ENCODE measurements around the gene NCOA1. TPM values are rescaled to one million over a fixed set of nuclear protein-coding genes. Genes with fewer than 3 reads are reported as not detected.

Gene NCOA1
- total and polyA plus RNA-seq, 12 donors = 8.6 to 36.7 (median 32.0) TPM

DNA sequence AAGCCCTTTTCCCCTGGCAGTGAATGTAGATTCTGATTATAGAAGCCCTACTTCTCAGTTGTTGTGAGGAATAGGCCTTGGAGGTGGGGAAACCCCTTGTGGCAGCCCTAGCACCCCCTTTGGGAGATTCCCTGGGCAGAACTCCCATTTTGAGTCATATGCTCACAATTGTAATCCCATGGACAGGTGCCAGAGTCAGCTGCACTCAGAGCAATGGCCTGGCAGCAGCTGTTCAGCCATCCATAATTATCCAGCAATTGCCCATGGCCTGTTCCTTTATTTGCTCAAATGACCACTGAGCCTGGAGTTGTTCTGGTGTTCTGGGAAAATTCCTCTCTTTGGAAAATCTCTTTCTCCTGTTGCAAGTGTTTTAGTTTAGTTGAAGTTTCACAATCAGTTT, 230.4 kb downstream of the NCOA1 start:
- H3K4me3 ChIP-seq = no peak overlapping the region
- H3K36me3 ChIP-seq = peaks cover 0 to 39% (median 8%) of the 10 kb centered on the region in 9 donors
- ATAC-seq (peak; percentile 89 to 99 (median 96)), DNase-seq (peak; percentile 52 to 90)
- TF ChIP-seq, protein P1, sequence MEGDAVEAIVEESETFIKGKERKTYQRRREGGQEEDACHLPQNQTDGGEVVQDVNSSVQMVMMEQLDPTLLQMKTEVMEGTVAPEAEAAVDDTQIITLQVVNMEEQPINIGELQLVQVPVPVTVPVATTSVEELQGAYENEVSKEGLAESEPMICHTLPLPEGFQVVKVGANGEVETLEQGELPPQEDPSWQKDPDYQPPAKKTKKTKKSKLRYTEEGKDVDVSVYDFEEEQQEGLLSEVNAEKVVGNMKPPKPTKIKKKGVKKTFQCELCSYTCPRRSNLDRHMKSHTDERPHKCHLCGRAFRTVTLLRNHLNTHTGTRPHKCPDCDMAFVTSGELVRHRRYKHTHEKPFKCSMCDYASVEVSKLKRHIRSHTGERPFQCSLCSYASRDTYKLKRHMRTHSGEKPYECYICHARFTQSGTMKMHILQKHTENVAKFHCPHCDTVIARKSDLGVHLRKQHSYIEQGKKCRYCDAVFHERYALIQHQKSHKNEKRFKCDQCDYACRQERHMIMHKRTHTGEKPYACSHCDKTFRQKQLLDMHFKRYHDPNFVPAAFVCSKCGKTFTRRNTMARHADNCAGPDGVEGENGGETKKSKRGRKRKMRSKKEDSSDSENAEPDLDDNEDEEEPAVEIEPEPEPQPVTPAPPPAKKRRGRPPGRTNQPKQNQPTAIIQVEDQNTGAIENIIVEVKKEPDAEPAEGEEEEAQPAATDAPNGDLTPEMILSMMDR (IDR thresholded peaks at IDR 0.05) = peak in 1 of 9 donors; percentile 5
- H3K4me1 ChIP-seq = peaks cover 0 to 33% (median 23%) of the 10 kb centered on the region in 9 donors
- intact Hi-C loops (cut with DNase I) = loop anchor here in 3 of 10 donors (10.0 kb wide), 2 partner anchors 297 to 307 kb away; no protein-coding TSS in a partner anchor
- H3K9me3 ChIP-seq = no peaks in the 10 kb centered on the region
- no peaks in the 10 kb centered on the region for H3K27me3 ChIP-seq
- peak overlapping the region in 8 of 10 donors; percentile 0 to 57 (median 34) for H3K27ac ChIP-seq

DNA sequence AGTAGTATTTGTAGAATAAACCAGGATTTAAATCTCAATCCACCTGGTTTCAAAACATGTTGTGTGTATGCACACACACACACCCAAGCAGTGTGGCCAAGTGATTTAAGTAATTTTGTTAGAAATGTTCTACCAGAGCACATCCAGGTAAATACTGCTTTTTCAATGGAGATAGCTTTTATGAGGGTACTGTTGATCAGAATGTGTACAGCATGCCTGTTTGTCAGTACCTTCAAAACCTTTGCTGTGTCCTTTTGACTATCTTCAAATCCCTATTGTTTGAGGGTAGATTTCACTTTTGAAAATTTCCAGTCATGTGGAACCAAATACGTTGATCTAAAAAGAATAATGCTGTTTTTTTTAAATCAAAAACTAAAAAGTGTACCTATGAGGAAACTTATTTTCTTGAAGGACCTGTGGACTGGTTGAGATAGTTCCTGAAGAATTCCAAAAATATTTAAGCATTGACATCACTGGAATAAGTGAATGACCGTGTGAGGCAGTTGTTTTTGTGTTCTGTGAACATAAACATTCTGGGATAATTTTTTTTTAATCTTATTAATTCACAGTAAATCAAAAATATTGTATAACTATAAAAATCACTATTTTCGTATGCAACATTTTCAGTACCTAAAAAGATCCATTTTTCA, 231.2 kb downstream of the NCOA1 start:
- no peaks in the 10 kb centered on the region for H3K27me3 ChIP-seq
- no peaks in the 10 kb centered on the region for H3K9me3 ChIP-seq
- TF ChIP-seq, protein P1 (IDR thresholded peaks at IDR 0.05) = no peak
- peak overlapping the region in 7 of 10 donors; percentile 24 to 57 (median 36) for H3K27ac ChIP-seq
- DNase-seq (no peak), ATAC-seq (no peak)
- H3K36me3 ChIP-seq = peaks cover 0 to 39% (median 8%) of the 10 kb centered on the region in 9 donors
- H3K4me1 ChIP-seq = peaks cover 0 to 33% (median 23%) of the 10 kb centered on the region in 9 donors
- intact Hi-C loops (cut with DNase I) = loop anchor here in 3 of 10 donors (10.0 kb wide), 2 partner anchors 297 to 307 kb away; no protein-coding TSS in a partner anchor
- 88% methylated on average over 3 of the region's 3 CpGs for WGBS, 2 donors
- H3K4me3 ChIP-seq = no peak overlapping the region

- no peak overlapping the region for H3K4me3 ChIP-seq
- 77 to 85% methylated on average over 1 of the region's 1 CpG for WGBS, 2 donors
- ATAC-seq = no peak
- peaks cover 0 to 39% (median 3%) of the 10 kb centered on the region in 9 donors for H3K36me3 ChIP-seq
- DNase-seq = no peak
- intact Hi-C loops (cut with DNase I) = loop anchor here in 3 of 10 donors (10.0 kb wide), 2 partner anchors 298 to 308 kb away; no protein-coding TSS in a partner anchor
- TF ChIP-seq, protein P1 (IDR thresholded peaks at IDR 0.05) = no peak
- H3K27me3 ChIP-seq = no peaks in the 10 kb centered on the region
- H3K4me1 ChIP-seq = peaks cover 0 to 33% (median 23%) of the 10 kb centered on the region in 9 donors
- peak overlapping the region in 1 of 10 donors; percentile 8 for H3K27ac ChIP-seq
- no peaks in the 10 kb centered on the region for H3K9me3 ChIP-seq
Measured at GRCh38 chr2:24723191-24723590, 232.1 kb downstream of the NCOA1 start.

DNA sequence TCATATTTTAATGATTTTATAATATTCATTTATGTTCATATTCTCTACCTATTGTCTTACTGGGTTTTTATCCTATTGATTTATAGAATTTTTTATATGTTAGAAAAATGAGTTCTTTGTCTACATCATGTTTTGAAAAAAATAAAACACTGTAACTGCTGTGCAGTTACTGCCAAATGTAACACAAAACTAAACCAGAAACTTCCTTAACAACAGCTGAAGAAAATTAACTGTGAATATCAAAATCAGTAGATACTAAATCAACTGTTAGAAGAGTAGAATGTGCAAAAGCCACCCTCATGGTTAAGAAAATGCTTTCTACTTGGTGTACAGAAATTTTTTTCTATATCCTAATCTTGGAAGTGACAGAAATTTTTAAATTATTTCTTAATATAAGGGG, 232.6 kb downstream of the NCOA1 start:
- TF ChIP-seq, protein P1 (IDR thresholded peaks at IDR 0.05) = no peak
- H3K4me3 ChIP-seq = no peak overlapping the region
- ATAC-seq (no peak), DNase-seq (no peak)
- peak overlapping the region in 1 of 10 donors; percentile 8 for H3K27ac ChIP-seq
- H3K36me3 ChIP-seq = peaks cover 0 to 39% (median 0%) of the 10 kb centered on the region in 9 donors
- H3K27me3 ChIP-seq = no peaks in the 10 kb centered on the region
- intact Hi-C loops (cut with DNase I) = loop anchor here in 3 of 10 donors (10.0 kb wide), 2 partner anchors 299 to 309 kb away; no protein-coding TSS in a partner anchor
- H3K4me1 ChIP-seq = peaks cover 0 to 33% (median 23%) of the 10 kb centered on the region in 9 donors
- H3K9me3 ChIP-seq = no peaks in the 10 kb centered on the region
